HG03571 (cell line): ENCODE measurements around the gene THY1.
"Not testable (repeated sequence)": the region's sequence is repeated elsewhere in the genome, so short reads cannot be mapped to it uniquely, and the experiment has no call there.

ENCODE experiments used
- ATAC-seq: cut with Tn5 transposase; IDR thresholded peaks from one replicate; pipeline ENCODE4 v1.9.1; 2021; ENCODE audit not compliant: unreplicated experiment

Gene THY1

GRCh38 chr11:119419834-119420492, 3.0 kb downstream of the THY1 start:
- ATAC-seq = no peak

- ATAC-seq = no peak
These were observed 3.7 kb downstream of the THY1 start for GRCh38 chr11:119419246-119419645.

GRCh38 chr11:119418759-119419158, 4.2 kb downstream of the THY1 start:
- ATAC-seq = no peak

- no peak for ATAC-seq
These were observed 5.0 kb downstream of the THY1 start for GRCh38 chr11:119417726-119418540.

GRCh38 chr11:119416606-119417580, 6.1 kb downstream of the THY1 start:
- no peak for ATAC-seq

- ATAC-seq = no peak
These were observed 7.0 kb downstream of the THY1 start for GRCh38 chr11:119415966-119416365.

GRCh38 chr11:119415517-119415916, 7.5 kb downstream of the THY1 start:
- ATAC-seq = no peak

- ATAC-seq = no peak
These were observed 8.2 kb downstream of the THY1 start for GRCh38 chr11:119414734-119415133.

GRCh38 chr11:119414321-119414720, 8.7 kb downstream of the THY1 start:
- ATAC-seq = no peak

GRCh38 chr11:119412072-119412471, 10.9 kb downstream of the THY1 start:
- no peak for ATAC-seq

GRCh38 chr11:119410501-119410900, 12.5 kb downstream of the THY1 start:
- no peak for ATAC-seq

- ATAC-seq = no peak
These were observed 13.2 kb downstream of the THY1 start for GRCh38 chr11:119409731-119410130.

- no peak for ATAC-seq
These were observed 17.0 kb downstream of the THY1 start for GRCh38 chr11:119406005-119406404.

GRCh38 chr11:119405448-119405847, 17.5 kb downstream of the THY1 start:
- not testable (repeated sequence) for ATAC-seq

GRCh38 chr11:119404872-119405271, 18.1 kb downstream of the THY1 start:
- no peak for ATAC-seq

GRCh38 chr11:119403021-119403420, 20.0 kb downstream of the THY1 start:
- ATAC-seq = no peak

GRCh38 chr11:119402470-119402869, 20.5 kb downstream of the THY1 start:
- ATAC-seq = no peak

- no peak for ATAC-seq
These were observed 22.1 kb downstream of the THY1 start for GRCh38 chr11:119400860-119401259.

GRCh38 chr11:119397740-119398139, 25.2 kb downstream of the THY1 start:
- no peak for ATAC-seq

GRCh38 chr11:119396835-119397234, 26.1 kb downstream of the THY1 start:
- ATAC-seq = no peak

GRCh38 chr11:119391275-119391674, 31.7 kb downstream of the THY1 start:
- ATAC-seq = no peak
